Upper lobe of right lung (tissue), 1 donor: Measurements from ENCODE around the gene LHB. TPM values are rescaled to one million over a fixed set of nuclear protein-coding genes. Genes with fewer than 3 reads are reported as not detected.

Experiments
- ATAC-seq: fragments of 200-7000 bp; cut with Tn5 transposase; one replicate; pipeline ENCODE4 v1.9.1; 2020; ENCODE audit warnings: mild to moderate bottlenecking, moderate library complexity
- DNase-seq: peaks from one replicate; pipeline ENCODE4 v3.0.0-alpha.2; 2020
- H3K27ac ChIP-seq: fragments of 200-600 bp; one replicate; pipeline ENCODE4 v1.8.0; 2022
- H3K27me3 ChIP-seq: fragments of 200-600 bp; one replicate; pipeline ENCODE4 v1.8.0; 2022; ENCODE audit warnings: mild to moderate bottlenecking
- H3K36me3 ChIP-seq: fragments of 200-600 bp; one replicate; pipeline ENCODE4 v1.8.0; 2022
- H3K4me1 ChIP-seq: fragments of 200-600 bp; one replicate; pipeline ENCODE4 v1.8.0; 2022
- H3K4me3 ChIP-seq: fragments of 200-600 bp; one replicate; pipeline ENCODE4 v1.8.0; 2022; ENCODE audit warnings: mild to moderate bottlenecking
- H3K9me3 ChIP-seq: fragments of 200-600 bp; one replicate; pipeline ENCODE4 v1.8.0; 2022
- intact Hi-C: fragments of 100-400 bp; cut with DNase I; formaldehyde crosslinking; loops from one replicate; pipeline ENCODE4 v1.11.0; 2022
- long read RNA-seq: library from polyadenylated mRNA; unstranded; transcript quantifications from one replicate; pipeline ENCODE4 v2.0.0, GENCODE V29; 2021
- total RNA-seq: library from RNA; stranded (reverse); fragmentation: NEBNext Ultra II Directional; extraction: Animal tissue kit (Norgen Biotek cat#: 25700); gene quantifications from one replicate; pipeline ENCODE4 v1.2.1, GENCODE V29; 2021
- TF ChIP-seq, protein P1 (sequence below): fragments of 200-600 bp; IDR thresholded peaks from one replicate; pipeline ENCODE4 v1.8.0; 2022; ENCODE audit warnings: antibody characterized with exemption
- donor health status: DM: no; HTN: yes; CAD: no; lungs with severe emphysema.

Gene LHB
- not detected for total RNA-seq
- long read RNA-seq, partial matches to known transcripts: 0 of 2 reads
- long read RNA-seq, other reads (novel, unspliced or antisense): 1 of 2 reads

DNA sequence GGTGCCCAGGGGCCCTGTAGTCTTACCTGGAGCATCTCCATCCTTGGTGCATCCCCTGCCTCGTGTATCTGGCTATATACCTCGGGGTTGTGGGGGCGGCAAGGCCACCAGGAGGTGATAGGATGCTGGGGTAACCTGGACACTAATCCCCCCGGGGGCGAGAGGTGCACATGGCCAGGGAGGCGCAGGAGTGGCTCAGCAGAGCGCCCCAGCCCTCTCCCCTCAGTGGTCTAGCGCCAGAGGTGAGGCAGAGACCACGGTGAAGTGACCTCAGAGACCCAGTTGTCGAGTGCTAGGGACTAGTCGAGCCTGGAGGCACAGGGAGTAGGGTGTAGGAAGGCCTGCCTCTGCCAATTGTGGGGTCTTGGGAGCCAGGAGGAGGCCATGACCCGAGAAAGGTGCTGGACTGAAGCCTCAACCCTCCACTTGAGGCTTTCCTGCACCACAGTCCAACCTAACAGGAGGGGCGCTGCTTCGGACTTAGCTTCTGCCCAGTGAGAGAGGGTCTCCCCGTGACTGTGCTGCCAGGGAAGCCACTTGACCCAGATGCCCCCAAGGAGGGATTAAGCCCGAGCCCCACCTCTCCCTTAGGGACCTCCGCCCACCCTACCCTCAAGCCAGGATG is at the start of gene LHB:
Gene LHB, minus strand, starts transcription at position 51 of the 625 bp plus-strand sequence. Its CDS starts 10 bp downstream, at position 41.
- no peak for ATAC-seq
- Histone ChIP-seq H3K27ac (no peak within 1 kb of the TSS), H3K4me3 (peak within 1 kb of the TSS; percentile 54), H3K36me3 (peaks cover 9% of the 10 kb centered on the region), H3K4me1 (peaks cover 26% of the 10 kb centered on the region), H3K9me3 (no peaks in the 10 kb centered on the region), H3K27me3 (no peaks in the 10 kb centered on the region)
- DNase-seq: no peak
- intact Hi-C loops: no loop called here
- TF ChIP-seq, protein P1, sequence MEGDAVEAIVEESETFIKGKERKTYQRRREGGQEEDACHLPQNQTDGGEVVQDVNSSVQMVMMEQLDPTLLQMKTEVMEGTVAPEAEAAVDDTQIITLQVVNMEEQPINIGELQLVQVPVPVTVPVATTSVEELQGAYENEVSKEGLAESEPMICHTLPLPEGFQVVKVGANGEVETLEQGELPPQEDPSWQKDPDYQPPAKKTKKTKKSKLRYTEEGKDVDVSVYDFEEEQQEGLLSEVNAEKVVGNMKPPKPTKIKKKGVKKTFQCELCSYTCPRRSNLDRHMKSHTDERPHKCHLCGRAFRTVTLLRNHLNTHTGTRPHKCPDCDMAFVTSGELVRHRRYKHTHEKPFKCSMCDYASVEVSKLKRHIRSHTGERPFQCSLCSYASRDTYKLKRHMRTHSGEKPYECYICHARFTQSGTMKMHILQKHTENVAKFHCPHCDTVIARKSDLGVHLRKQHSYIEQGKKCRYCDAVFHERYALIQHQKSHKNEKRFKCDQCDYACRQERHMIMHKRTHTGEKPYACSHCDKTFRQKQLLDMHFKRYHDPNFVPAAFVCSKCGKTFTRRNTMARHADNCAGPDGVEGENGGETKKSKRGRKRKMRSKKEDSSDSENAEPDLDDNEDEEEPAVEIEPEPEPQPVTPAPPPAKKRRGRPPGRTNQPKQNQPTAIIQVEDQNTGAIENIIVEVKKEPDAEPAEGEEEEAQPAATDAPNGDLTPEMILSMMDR: no peak

DNA sequence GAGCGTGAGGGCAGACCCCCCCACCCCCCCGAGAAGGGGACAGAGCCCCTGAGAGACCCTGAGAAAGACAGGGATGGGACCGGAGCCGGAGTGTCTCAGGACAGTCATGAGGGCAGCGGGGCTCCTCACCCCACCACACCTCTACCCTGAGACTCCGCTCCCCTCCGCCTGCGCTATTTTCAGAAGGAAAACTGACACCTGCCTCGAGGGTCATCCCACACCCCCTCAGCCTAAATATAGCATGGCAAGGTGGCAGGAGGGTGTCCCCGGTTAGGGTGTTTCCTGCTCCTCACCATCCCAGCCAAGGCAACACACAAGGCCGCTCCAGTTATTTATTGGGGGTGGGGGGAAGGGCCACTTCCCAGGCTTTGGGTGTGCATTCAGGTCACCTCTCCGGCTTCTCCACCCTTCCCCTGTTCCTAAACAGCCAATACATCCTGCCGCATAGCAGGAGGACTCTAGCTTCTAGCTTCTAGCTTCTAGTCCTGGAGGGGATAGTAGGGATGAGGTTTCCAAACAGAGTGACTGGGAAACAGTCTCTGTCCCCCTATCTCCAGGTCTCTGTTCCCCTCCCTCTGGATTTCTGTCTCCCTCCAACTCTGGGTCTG is 49.1 kb upstream of the LHB start:
- Histone ChIP-seq H3K27ac (no peak overlapping the region), H3K36me3 (no peaks in the 10 kb centered on the region), H3K4me3 (no peak overlapping the region), H3K27me3 (peaks cover 70% of the 10 kb centered on the region), H3K9me3 (no peaks in the 10 kb centered on the region), H3K4me1 (peaks cover 3% of the 10 kb centered on the region)
- intact Hi-C loops: no loop called here
- ATAC-seq: no peak
- DNase-seq: no peak
- TF ChIP-seq, protein P1: no peak

DNA sequence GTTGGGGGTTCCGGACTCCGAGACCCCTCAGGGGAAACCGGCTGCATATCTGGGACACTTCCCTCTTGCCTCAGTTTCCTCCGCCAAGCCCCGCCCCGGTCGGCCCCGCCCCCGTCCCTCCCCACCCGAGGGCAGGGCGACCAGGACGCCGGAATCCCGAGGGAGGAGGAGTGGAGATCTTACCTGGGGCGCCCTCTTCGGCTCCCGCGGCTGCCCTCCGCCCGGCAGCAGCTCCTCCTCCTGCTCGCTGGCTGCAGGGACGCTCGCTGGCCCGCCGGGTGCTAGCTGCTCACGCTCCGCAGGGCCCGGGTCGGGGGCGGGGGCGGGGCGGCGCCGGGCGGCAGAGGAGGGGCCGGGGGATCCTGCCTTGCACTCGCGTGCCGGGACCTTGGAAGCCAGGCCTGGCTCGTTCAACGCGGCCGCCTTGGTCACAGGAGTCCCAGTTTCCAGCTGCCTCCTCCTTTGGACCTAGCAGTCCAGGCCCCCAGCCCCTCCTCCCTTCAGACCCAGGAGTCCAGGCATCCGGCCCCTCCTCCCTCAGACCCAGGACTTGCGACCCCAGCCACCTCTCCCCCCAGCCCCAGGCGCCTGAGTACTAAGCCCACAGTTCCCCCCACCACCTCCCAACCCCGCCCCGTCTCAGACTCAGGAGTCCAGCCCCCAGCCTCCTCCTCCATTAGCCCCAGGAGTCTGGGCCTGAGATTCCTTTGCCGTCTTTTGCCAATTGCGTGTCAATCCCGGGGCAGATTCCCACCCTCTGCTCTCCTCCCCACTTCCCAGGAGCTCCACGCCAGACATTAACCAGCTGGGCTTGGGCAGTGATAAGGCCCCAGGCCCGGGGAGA is 48.1 kb upstream of the LHB start, which contains the start of gene NTF4:
Gene NTF4, minus strand, starts transcription at position 51 of the 844 bp plus-strand sequence. CDS start 2,821 bp downstream, outside the sequence.
- no peak for DNase-seq
- H3K27me3 ChIP-seq: peaks cover 60% of the 10 kb centered on the region

DNA sequence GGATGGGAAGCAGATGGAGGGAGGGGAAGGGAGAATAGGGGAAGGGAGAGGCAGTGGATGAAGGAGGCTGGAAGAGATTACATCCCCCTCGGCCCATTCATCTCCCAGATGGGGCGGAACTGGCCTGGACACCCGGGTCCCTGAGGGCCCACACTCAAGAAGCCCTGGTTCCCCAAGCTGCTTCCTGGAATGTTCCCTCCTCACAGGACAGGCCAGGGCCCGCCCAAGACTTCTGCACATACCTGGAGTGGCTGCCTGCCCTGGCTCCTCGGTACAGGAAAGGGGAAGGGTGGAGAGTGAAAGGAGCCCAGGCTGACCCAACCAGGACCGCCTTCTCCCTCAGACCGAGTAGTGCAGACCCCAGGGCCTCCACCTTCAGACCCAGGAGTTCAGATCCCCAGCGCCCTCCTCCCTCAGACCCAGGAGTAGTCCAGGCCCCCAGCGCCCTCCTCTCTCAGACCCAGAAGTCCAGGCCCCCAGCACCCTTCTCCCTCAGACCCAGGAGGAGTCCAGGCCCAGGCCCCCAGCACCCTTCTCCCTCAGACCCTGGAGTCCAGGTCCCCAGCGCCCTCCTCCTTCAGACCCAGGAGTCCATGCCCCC is 47.2 kb upstream of the LHB start:
- H3K27ac ChIP-seq: no peak overlapping the region
- peaks cover 3% of the 10 kb centered on the region for H3K4me1 ChIP-seq
- peak overlapping the region; percentile 26 for H3K4me3 ChIP-seq
- H3K36me3 ChIP-seq: no peaks in the 10 kb centered on the region
- DNase-seq (no peak), ATAC-seq (peak; percentile 83)
- intact Hi-C loops: no loop called here
- H3K9me3 ChIP-seq: no peaks in the 10 kb centered on the region
- peaks cover 55% of the 10 kb centered on the region for H3K27me3 ChIP-seq
- TF ChIP-seq, protein P1: no peak

More for the DNA sequence above, 48.1 kb upstream of the LHB start, which contains the start of gene NTF4:
- Histone ChIP-seq H3K4me3 (peak within 1 kb of the TSS; percentile 26), H3K27ac (no peak within 1 kb of the TSS), H3K9me3 (no peaks in the 10 kb centered on the region), H3K4me1 (peaks cover 3% of the 10 kb centered on the region), H3K36me3 (no peaks in the 10 kb centered on the region)
- intact Hi-C loops: no loop called here
- peak; percentile 79 for ATAC-seq
- TF ChIP-seq, protein P1: no peak

DNA sequence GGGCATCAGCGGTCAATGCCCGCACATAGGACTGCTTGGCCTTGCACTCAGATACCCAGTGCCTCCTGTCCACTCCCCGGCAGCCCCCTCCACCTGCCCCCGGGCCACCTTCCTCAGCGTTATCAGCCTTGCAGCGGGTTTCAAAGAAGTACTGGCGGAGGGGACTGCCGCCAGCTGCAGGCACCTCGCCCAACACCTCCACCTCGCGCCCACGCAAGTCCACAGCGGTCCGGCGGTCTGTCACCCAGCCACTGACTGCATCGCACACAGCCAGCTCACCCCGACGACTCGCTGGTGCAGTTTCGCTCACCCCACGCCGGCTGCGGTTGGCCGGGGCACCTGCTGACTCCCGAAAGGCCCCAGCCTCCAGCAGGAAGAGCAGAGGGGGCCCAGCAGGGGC is 44.6 kb upstream of the LHB start:
- Histone ChIP-seq H3K27me3 (peaks cover 56% of the 10 kb centered on the region), H3K9me3 (no peaks in the 10 kb centered on the region), H3K27ac (no peak overlapping the region), H3K4me1 (peaks cover 16% of the 10 kb centered on the region), H3K36me3 (no peaks in the 10 kb centered on the region), H3K4me3 (no peak overlapping the region)
- ATAC-seq (no peak), DNase-seq (no peak)
- TF ChIP-seq, protein P1: no peak
- intact Hi-C loops: no loop called here
